SK-N-SH (cell line): ENCODE data around the gene EHBP1L1.

Source experiments
- CTCF ChIP-seq: fragments of 200-600 bp; sonication (generic); IDR thresholded peaks from 2 replicates; pipeline ENCODE4 v1.6.1; 2017; ENCODE audit warnings: antibody characterized with exemption, mild to moderate bottlenecking, moderate library complexity
- EP300 ChIP-seq, 2 experiments: IDR thresholded peaks; 2 replicates each; pipeline versions ENCODE4 v1.4.0 to v1.6.1; 2012; ENCODE audit warnings: borderline replicate concordance in 1 of 2, low read depth in 1 of 2, low read length in 1 of 2
- GABPA ChIP-seq: IDR thresholded peaks from 2 replicates; pipeline ENCODE4 v1.4.0; 2012; ENCODE audit warnings: low read depth, mild to moderate bottlenecking
- SIN3A ChIP-seq: IDR thresholded peaks from 2 replicates; pipeline ENCODE4 v1.6.1; 2012; ENCODE audit warnings: low read depth, mild to moderate bottlenecking, low read length, moderate library complexity, borderline replicate concordance
- TEAD4 ChIP-seq: IDR thresholded peaks from 2 replicates; pipeline ENCODE4 v1.4.0; 2012; ENCODE audit warnings: mild to moderate bottlenecking, borderline replicate concordance; ENCODE audit not compliant: insufficient read depth
- YY1 ChIP-seq: IDR thresholded peaks from 2 replicates; pipeline ENCODE4 v1.4.0; 2012; ENCODE audit warnings: low read depth, mild to moderate bottlenecking
- ZBTB33 ChIP-seq: IDR thresholded peaks from 2 replicates; pipeline ENCODE4 v1.4.0; 2012; ENCODE audit warnings: low read depth, borderline replicate concordance

GRCh38 chr11:65641297-65642013 is 65.6 kb downstream of the EHBP1L1 start:
- TF ChIP-seq GABPA (no peak), ZBTB33 (no peak), YY1 (no peak), CTCF (no peak), EP300 (IDR thresholded peaks at IDR 0.05; ENCODE audit: borderline replicate concordance in 1 of 2, low read depth in 1 of 2, low read length in 1 of 2) (no peak), SIN3A (no peak), TEAD4 (no peak)
